GM21619 (cell line): ENCODE measurements around the gene SRRM2.

Experiments
- ATAC-seq: cut with Tn5 transposase; IDR thresholded peaks from one replicate; pipeline ENCODE4 v1.9.1; 2021; ENCODE audit not compliant: unreplicated experiment

Gene SRRM2

GRCh38 chr16:2775765-2776499, 23.5 kb downstream of the SRRM2 start:
- no peak for ATAC-seq

GRCh38 chr16:2776500-2777139, 24.2 kb downstream of the SRRM2 start:
- ATAC-seq: peak; percentile 26

- ATAC-seq: peak; percentile 68
These were observed 24.9 kb downstream of the SRRM2 start, which contains the start of gene ELOB for GRCh38 chr16:2777231-2777902. Gene ELOB (minus strand): TSS chr16:2777280. CDS start chr16:2777239, 41 bp downstream.

GRCh38 chr16:2777903-2778629, 25.6 kb downstream of the SRRM2 start:
- ATAC-seq: peak; percentile 5

GRCh38 chr16:2778630-2778958, 26.2 kb downstream of the SRRM2 start:
- ATAC-seq: no peak

GRCh38 chr16:2779151-2779920, 26.9 kb downstream of the SRRM2 start:
- no peak for ATAC-seq

GRCh38 chr16:2779978-2780898, 27.8 kb downstream of the SRRM2 start:
- no peak for ATAC-seq

- ATAC-seq: no peak
These were observed 30.3 kb downstream of the SRRM2 start for GRCh38 chr16:2782583-2783351.

- no peak for ATAC-seq
These were observed 31.3 kb downstream of the SRRM2 start for GRCh38 chr16:2783581-2784357.

- ATAC-seq: no peak
These were observed 32.1 kb downstream of the SRRM2 start for GRCh38 chr16:2784358-2785100.

GRCh38 chr16:2785101-2785991, 32.9 kb downstream of the SRRM2 start:
- ATAC-seq: no peak

- no peak for ATAC-seq
These were observed 33.8 kb downstream of the SRRM2 start for GRCh38 chr16:2786061-2786825.

GRCh38 chr16:2786826-2787151, 34.4 kb downstream of the SRRM2 start:
- ATAC-seq: no peak

GRCh38 chr16:2787406-2787805, 35.0 kb downstream of the SRRM2 start, which contains the start of gene PRSS33:
Gene PRSS33 (minus strand): TSS chr16:2787560. CDS start chr16:2786547, 1,013 bp downstream.
- no peak for ATAC-seq

GRCh38 chr16:2787961-2788360, 35.5 kb downstream of the SRRM2 start:
- ATAC-seq: no peak

- no peak for ATAC-seq
These were observed 38.2 kb downstream of the SRRM2 start for GRCh38 chr16:2790631-2791030.
